Smooth muscle cell (in vitro differentiated cells): ENCODE data around the gene RSPRY1. TPM values are rescaled to one million over a fixed set of nuclear protein-coding genes. Genes with fewer than 3 reads are reported as not detected.
A peak's percentile ranks its signal among the peaks of the same experiment; 100 is the strongest.

Source experiments
- DNase-seq: peaks from one replicate; lab custom pipeline; 2025; ENCODE audit not compliant: unreplicated experiment; lab: John Stamatoyannopoulos, UW
- H2AFZ ChIP-seq: fragments of 200-600 bp; sonication (generic); 2 replicates; pipeline ENCODE4 v1.6.0; 2016; ENCODE audit warnings: antibody characterized with exemption, low read depth, mild to moderate bottlenecking
- H3F3A ChIP-seq: fragments of 200-600 bp; sonication (generic); 2 replicates; pipeline ENCODE4 v1.6.0; 2017; ENCODE audit warnings: antibody characterized with exemption, low read depth
- H3K27ac ChIP-seq: fragments of 200-600 bp; sonication (generic); 2 replicates; pipeline ENCODE4 v1.5.1; 2016; ENCODE audit warnings: low read depth, mild to moderate bottlenecking
- H3K27me3 ChIP-seq: fragments of 200-600 bp; sonication (generic); 2 replicates; pipeline ENCODE4 v1.6.1; 2016; ENCODE audit warnings: low read depth, mild to moderate bottlenecking
- H3K36me3 ChIP-seq: fragments of 200-600 bp; sonication (generic); 2 replicates; pipeline ENCODE4 v1.5.1; 2016; ENCODE audit warnings: low read depth
- H3K4me1 ChIP-seq: fragments of 200-600 bp; sonication (generic); 2 replicates; pipeline ENCODE4 v1.5.1; 2016; ENCODE audit warnings: low read depth
- H3K4me2 ChIP-seq: fragments of 200-600 bp; sonication (generic); 2 replicates; pipeline ENCODE4 v1.6.0; 2016; ENCODE audit warnings: mild to moderate bottlenecking
- H3K4me3 ChIP-seq: fragments of 200-600 bp; sonication (generic); 2 replicates; pipeline ENCODE4 v1.5.1; 2016; ENCODE audit warnings: mild to moderate bottlenecking
- H3K79me2 ChIP-seq: fragments of 200-600 bp; sonication (generic); 2 replicates; pipeline ENCODE4 v1.6.0; 2016; ENCODE audit warnings: low read depth, mild to moderate bottlenecking
- H3K9ac ChIP-seq: fragments of 200-600 bp; sonication (generic); 2 replicates; pipeline ENCODE4 v1.6.0; 2016; ENCODE audit warnings: low read depth
- H3K9me3 ChIP-seq: fragments of 200-600 bp; sonication (generic); replicated peaks from 2 replicates; pipeline ENCODE4 v1.5.1; 2016; ENCODE audit warnings: low read depth
- H4K20me1 ChIP-seq: fragments of 200-600 bp; sonication (generic); 2 replicates; pipeline ENCODE4 v1.6.0; 2016; ENCODE audit warnings: low read depth
- CTCF ChIP-seq: fragments of 200-600 bp; sonication (generic); IDR thresholded peaks from 2 replicates; pipeline ENCODE4 v1.5.1; 2017; ENCODE audit warnings: borderline replicate concordance, mild to moderate bottlenecking, antibody characterized with exemption; ENCODE audit not compliant: insufficient read depth, poor library complexity, severe bottlenecking
- WGBS: methylation state at CpG from one replicate; pipeline ENCODE4 v1.1.7; 2016; ENCODE audit warnings: low lambda C conversion rate; 5-methylcytosine and 5-hydroxymethylcytosine counted together
- polyA plus RNA-seq: library from polyadenylated mRNA; unstranded; fragments of >200 nt; fragmentation: Nextera tagmentation; extraction: Ambion mirVana; gene quantifications from 2 replicates; pipeline ENCODE4 v1.2.1, GENCODE V29; 2016
- total RNA-seq: library from RNA; depleted of rRNA; stranded (reverse); fragments of >200 nt; gene quantifications from 2 replicates; pipeline ENCODE4 v1.2.3, GENCODE V29; 2014

The RSPRY1 gene
- total and polyA plus RNA-seq, 2 experiments from 2014 or later, result 42.0 to 57.1 TPM

GRCh38 chr16:57190136-57190535 is 4.0 kb downstream of the RSPRY1 start:
- Histone ChIP-seq H3K27ac (peak overlapping the region; percentile 95), H2AFZ (no peak overlapping the region), H3K4me3 (no peak overlapping the region), H3K4me2 (peak overlapping the region; percentile 79), H3K27me3 (no peaks in the 10 kb centered on the region), H3K9me3 (no peaks in the 10 kb centered on the region), H3K9ac (no peak overlapping the region), H3K36me3 (no peaks in the 10 kb centered on the region), H3F3A (peaks cover 34% of the 10 kb centered on the region), H3K4me1 (peaks cover 42% of the 10 kb centered on the region), H4K20me1 (peaks cover 35% of the 10 kb centered on the region), H3K79me2 (peaks cover 82% of the 10 kb centered on the region)
- no peak for DNase-seq
- 92% methylated on average over 2 of the region's 2 CpGs for WGBS
- TF ChIP-seq CTCF, result no peak

DNA sequence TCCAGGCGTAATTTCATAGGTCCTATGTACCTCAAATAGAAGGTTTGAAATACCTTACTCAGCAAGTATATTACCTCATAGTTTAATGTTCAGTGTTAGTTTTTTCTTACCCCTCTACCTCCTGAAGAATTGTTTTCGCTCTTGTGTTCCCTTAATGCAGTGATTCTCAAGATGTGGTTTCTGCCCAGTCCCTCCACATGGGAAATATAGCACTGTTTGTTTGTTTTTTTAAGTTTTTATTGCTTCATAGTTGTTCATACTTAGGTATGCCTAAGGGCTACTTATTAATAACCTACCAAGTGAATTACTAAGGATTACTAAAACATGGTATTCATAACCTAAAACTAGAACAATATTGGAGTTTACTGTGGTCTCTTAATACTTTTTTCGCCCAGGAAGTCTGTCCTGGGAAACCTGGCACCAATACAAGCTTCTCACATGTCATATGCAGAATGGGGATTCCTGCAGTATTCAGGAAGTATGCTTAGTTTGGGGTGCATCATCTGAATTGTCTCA is 5.0 kb downstream of the RSPRY1 start:
- Histone ChIP-seq H3K4me1 (peaks cover 44% of the 10 kb centered on the region), H3F3A (peaks cover 40% of the 10 kb centered on the region), H3K79me2 (peaks cover 88% of the 10 kb centered on the region), H3K4me3 (no peak overlapping the region), H3K27ac (peak overlapping the region; percentile 95), H3K4me2 (peak overlapping the region; percentile 79), H3K36me3 (no peaks in the 10 kb centered on the region), H4K20me1 (peaks cover 35% of the 10 kb centered on the region), H3K27me3 (no peaks in the 10 kb centered on the region), H2AFZ (no peak overlapping the region), H3K9me3 (no peaks in the 10 kb centered on the region), H3K9ac (no peak overlapping the region)
- DNase-seq, result no peak
- TF ChIP-seq CTCF, result no peak
- 83% methylated on average over 3 of the region's 3 CpGs for WGBS

DNA sequence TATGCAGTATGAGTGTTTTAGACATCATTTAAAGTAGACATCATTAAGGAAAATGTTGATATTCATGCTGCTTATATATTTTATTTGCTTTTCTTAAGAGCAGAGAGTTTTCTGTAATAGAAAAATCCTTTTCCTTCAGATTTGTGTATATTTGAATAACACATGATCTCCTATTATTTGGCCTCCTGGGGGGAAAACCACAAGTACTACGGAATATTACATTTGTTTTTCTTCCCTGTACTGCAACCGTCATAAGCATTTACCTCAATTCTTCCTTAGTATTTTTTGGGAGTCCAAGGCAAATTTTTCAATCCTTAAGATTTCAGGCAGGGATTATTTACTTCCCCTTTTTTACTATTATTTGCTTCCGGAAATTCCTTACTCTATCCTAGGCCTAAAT is 6.0 kb downstream of the RSPRY1 start:
- H3K27ac ChIP-seq, result peak overlapping the region; percentile 95
- H3K4me2 ChIP-seq, result peak overlapping the region; percentile 79
- no peak for DNase-seq
- TF ChIP-seq CTCF, result no peak
- peaks cover 37% of the 10 kb centered on the region for H3F3A ChIP-seq
- H3K36me3 ChIP-seq, result no peaks in the 10 kb centered on the region
- H3K4me1 ChIP-seq, result peaks cover 48% of the 10 kb centered on the region
- peaks cover 90% of the 10 kb centered on the region for H3K79me2 ChIP-seq
- H4K20me1 ChIP-seq, result peaks cover 39% of the 10 kb centered on the region
- H2AFZ ChIP-seq, result no peak overlapping the region
- H3K9me3 ChIP-seq, result no peaks in the 10 kb centered on the region
- no peak overlapping the region for H3K4me3 ChIP-seq
- no peaks in the 10 kb centered on the region for H3K27me3 ChIP-seq
- H3K9ac ChIP-seq, result no peak overlapping the region
- 59% methylated on average over 3 of the region's 3 CpGs for WGBS

DNA sequence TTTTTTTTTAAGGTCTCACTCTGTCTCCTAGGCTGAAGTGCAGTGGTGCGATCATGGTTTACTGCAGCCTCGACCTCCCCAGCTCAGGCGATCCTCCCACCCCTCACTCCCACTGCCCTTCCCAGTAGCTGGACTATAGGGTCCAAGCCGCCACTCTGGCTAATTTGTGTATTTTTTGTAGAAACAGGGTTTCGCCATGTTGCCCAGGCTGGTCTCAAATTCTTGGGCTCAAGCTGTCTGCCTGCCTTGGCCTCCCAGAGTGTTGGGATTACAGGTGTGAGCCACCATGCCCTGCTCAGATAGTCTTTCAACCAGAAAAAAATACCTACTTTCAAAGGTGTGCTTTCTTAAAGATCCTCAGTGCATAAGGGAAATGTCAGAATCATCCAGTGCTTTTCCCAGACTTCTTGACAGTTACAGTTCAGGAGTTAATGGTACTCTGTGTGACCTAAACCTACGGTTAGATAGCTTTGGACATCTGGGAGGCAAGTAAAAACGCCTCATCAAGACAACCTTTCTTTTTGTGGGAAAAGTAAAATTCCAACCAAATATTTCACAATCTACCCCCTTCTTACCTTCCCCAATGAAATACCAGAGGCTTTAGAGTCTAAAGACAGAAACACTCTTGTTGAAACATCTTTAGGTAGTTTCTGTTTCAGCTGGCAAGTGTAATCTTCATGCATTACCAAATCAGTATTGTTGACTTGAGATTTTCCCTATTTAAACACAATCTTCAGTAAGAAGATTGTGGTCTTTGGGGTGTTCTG is 6.8 kb downstream of the RSPRY1 start:
- Histone ChIP-seq H3F3A (peaks cover 29% of the 10 kb centered on the region), H3K4me3 (no peak overlapping the region), H2AFZ (no peak overlapping the region), H3K79me2 (peaks cover 90% of the 10 kb centered on the region), H3K9me3 (no peaks in the 10 kb centered on the region), H4K20me1 (peaks cover 38% of the 10 kb centered on the region), H3K36me3 (no peaks in the 10 kb centered on the region), H3K27me3 (no peaks in the 10 kb centered on the region), H3K9ac (no peak overlapping the region), H3K27ac (peak overlapping the region; percentile 95), H3K4me1 (peaks cover 42% of the 10 kb centered on the region), H3K4me2 (peak overlapping the region; percentile 79)
- no peak for TF ChIP-seq CTCF
- DNase-seq, result no peak
- 55% methylated on average over 7 of the region's 7 CpGs for WGBS
